PFSK-1 (cell line): ENCODE measurements around the gene LAMA3.

Experiments used
- FOXP2 ChIP-seq: optimal IDR thresholded peaks from 2 replicates; pipeline ENCODE3; 2011; ENCODE audit warnings: borderline replicate concordance, control low read depth, inconsistent platforms; ENCODE audit not compliant: insufficient read depth; ENCODE audit errors: extremely low read length, extremely low read depth
- POLR2AphosphoS5 ChIP-seq: IDR thresholded peaks from 2 replicates; pipeline ENCODE4 v1.6.1; 2012; ENCODE audit warnings: low read depth, mild to moderate bottlenecking, control low read depth, low read length, moderate library complexity
- SIN3A ChIP-seq: IDR thresholded peaks from 2 replicates; pipeline ENCODE4 v1.6.1; 2012; ENCODE audit warnings: mild to moderate bottlenecking, low read length, moderate library complexity, borderline replicate concordance; ENCODE audit not compliant: insufficient read depth
- TAF1 ChIP-seq: IDR thresholded peaks from 2 replicates; pipeline ENCODE4 v1.6.1; 2012; ENCODE audit warnings: low read length, control low read depth, borderline replicate concordance; ENCODE audit not compliant: insufficient read depth
- TF ChIP-seq, protein P1 (sequence below), 2 experiments: IDR thresholded peaks; 2 replicates each; pipeline versions ENCODE4 v1.6.1 to v1.8.0; 2011 to 2012; ENCODE audit warnings: low read depth in 2 of 2, low read length in 2 of 2, control low read depth in 1 of 2, inconsistent platforms in 1 of 2, mild to moderate bottlenecking in 1 of 2, moderate library complexity in 1 of 2; ENCODE audit not compliant: insufficient read depth in 1 of 2

Gene LAMA3

DNA sequence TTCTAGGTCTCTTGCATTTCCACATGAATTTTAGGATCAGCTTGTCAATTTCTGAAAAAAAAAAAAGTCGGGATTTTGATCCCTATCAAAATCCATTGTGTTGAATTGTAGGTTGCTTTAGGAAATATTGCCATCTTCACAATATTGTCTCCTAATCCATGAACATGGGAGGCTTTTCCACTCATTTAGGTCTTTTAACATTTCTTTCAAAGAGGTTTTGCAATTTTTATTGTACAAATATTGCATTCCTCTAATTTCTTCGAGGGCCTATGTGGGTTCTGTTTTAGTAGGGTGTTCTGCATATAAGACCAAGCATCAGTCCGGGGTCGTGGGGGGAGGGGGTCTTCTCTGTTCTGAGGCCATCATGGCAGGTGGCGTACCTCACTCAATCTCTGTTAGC is 725 bp upstream of the LAMA3 start:
- TF ChIP-seq FOXP2 (no peak), TAF1 (no peak), SIN3A (no peak), POLR2AphosphoS5 (no peak)
- TF ChIP-seq, protein P1, sequence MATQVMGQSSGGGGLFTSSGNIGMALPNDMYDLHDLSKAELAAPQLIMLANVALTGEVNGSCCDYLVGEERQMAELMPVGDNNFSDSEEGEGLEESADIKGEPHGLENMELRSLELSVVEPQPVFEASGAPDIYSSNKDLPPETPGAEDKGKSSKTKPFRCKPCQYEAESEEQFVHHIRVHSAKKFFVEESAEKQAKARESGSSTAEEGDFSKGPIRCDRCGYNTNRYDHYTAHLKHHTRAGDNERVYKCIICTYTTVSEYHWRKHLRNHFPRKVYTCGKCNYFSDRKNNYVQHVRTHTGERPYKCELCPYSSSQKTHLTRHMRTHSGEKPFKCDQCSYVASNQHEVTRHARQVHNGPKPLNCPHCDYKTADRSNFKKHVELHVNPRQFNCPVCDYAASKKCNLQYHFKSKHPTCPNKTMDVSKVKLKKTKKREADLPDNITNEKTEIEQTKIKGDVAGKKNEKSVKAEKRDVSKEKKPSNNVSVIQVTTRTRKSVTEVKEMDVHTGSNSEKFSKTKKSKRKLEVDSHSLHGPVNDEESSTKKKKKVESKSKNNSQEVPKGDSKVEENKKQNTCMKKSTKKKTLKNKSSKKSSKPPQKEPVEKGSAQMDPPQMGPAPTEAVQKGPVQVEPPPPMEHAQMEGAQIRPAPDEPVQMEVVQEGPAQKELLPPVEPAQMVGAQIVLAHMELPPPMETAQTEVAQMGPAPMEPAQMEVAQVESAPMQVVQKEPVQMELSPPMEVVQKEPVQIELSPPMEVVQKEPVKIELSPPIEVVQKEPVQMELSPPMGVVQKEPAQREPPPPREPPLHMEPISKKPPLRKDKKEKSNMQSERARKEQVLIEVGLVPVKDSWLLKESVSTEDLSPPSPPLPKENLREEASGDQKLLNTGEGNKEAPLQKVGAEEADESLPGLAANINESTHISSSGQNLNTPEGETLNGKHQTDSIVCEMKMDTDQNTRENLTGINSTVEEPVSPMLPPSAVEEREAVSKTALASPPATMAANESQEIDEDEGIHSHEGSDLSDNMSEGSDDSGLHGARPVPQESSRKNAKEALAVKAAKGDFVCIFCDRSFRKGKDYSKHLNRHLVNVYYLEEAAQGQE (IDR thresholded peaks at IDR 0.05; ENCODE audit: insufficient read depth in 1 of 2, low read depth in 2 of 2, low read length in 2 of 2) = no peak

DNA sequence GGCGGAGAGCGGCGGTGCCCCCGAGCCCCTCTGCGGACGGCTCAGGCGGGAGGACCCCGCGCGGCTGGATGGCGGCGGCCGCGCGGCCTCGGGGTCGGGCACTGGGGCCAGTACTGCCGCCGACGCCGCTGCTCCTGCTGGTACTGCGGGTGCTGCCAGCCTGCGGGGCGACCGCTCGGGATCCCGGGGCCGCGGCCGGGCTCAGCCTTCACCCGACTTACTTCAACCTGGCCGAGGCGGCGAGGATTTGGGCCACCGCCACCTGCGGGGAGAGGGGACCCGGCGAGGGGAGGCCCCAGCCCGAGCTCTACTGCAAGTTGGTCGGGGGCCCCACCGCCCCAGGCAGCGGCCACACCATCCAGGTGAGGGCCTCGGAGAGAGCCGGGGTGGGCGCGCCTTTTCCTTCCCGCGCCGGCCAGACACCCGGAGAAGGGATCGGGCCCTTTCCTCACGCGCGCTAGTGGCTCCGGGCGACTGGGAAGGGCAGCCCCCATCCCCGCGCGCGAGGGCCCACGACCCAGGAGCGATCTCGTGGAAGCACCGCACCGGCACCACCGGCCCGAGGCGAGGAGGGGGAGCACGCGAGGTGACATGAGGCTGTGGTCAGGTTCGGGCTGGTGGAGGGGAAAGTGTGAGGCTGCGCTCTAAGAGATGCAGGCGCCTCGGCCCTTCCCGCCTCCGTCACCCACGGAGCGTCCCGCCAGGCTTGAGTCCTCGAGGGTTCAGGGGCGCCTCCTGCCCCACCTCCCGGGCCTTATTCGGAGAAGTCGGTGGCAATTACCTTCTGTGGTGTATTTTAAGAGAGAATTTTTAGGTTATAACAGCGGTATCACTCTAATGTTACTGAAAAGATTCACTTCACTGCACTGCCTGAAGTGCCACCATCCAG is 607 bp downstream of the LAMA3 start:
- TF ChIP-seq FOXP2 = no peak
- TF ChIP-seq, protein P1 (IDR thresholded peaks at IDR 0.05; ENCODE audit: insufficient read depth in 1 of 2, low read depth in 2 of 2, low read length in 2 of 2) = no peak
- TF ChIP-seq POLR2AphosphoS5 = no peak
- no peak for TF ChIP-seq SIN3A
- no peak for TF ChIP-seq TAF1

DNA sequence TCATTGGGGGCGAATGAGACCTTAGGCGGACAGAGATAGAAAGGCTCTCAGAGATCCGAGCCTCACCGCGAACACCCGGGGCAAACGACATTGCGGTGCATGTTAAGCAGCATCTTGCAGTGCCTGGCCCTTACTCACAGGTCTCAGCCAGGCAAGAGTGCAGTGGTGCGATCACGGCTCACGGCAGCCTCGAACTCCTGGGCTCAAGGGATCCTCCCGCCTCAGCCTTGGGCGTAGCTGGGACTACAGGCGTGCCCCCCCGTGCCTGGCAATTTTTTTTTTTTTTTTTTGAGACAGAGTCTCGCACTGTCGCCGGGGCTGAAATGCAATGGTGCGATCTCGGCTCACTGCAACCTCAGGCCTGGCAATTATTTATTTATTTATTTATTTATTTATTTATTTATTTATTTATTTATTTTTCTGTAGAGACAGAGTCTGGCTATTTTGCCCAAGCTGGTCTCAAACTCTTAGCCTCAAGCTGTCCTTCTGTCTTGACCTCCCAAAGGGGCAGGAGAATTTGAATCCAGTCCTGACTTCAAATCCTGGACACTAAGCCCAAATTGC is 1.3 kb downstream of the LAMA3 start:
- TF ChIP-seq, protein P1 (IDR thresholded peaks at IDR 0.05; ENCODE audit: insufficient read depth in 1 of 2, low read depth in 2 of 2, low read length in 2 of 2) = no peak
- TF ChIP-seq FOXP2 = no peak
- TF ChIP-seq POLR2AphosphoS5 = no peak
- TF ChIP-seq TAF1 = no peak
- TF ChIP-seq SIN3A = no peak

DNA sequence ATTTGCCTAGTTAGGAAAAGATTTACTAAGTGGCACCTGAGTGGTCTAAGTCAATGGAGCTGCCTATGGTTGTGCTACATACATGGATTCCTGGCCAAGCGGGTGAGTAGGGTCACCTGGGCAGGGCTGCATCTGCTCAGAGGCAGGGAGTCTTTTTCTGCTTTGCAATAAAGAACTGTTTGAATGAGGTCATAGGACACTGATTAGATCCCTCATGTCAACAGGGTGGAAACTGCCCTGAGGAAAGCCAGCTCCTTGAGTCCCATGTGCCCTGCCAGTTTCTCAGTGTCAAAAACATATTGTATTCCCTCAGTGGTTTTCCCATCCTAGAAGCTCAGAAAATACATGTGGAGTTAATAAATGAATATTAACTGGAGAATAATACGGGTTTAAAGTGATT is 4.6 kb downstream of the LAMA3 start:
- TF ChIP-seq TAF1 (no peak), POLR2AphosphoS5 (no peak), SIN3A (no peak)
- TF ChIP-seq, protein P1 (IDR thresholded peaks at IDR 0.05; ENCODE audit: insufficient read depth in 1 of 2, low read depth in 2 of 2, low read length in 2 of 2) = no peak
